SU-DHL-6 (cell line): ENCODE data around the gene SSC4D.

Experiments
- H2AFZ ChIP-seq: fragments of 200-600 bp; sonication (generic); 2 replicates; pipeline ENCODE4 v1.6.1; 2014; ENCODE audit warnings: low read depth, mild to moderate bottlenecking, moderate library complexity, mixed read lengths, antibody characterized with exemption, low read length; ENCODE audit not compliant: severe bottlenecking
- H3F3A ChIP-seq: fragments of 200-600 bp; shearing (Covaris generic); 2 replicates; pipeline ENCODE4 v1.6.0; 2016; ENCODE audit warnings: antibody characterized with exemption, mild to moderate bottlenecking; ENCODE audit not compliant: insufficient read depth
- H3K27ac ChIP-seq: fragments of 200-600 bp; sonication (generic); 2 replicates; pipeline ENCODE4 v1.5.1; 2016; ENCODE audit warnings: low read depth, mild to moderate bottlenecking, low read length, moderate library complexity, mixed read lengths
- H3K27me3 ChIP-seq: fragments of 200-600 bp; sonication (generic), shearing (Covaris generic); 2 replicates; pipeline ENCODE4 v1.6.0; 2014; ENCODE audit warnings: mild to moderate bottlenecking, low read length
- H3K36me3 ChIP-seq: fragments of 200-600 bp; sonication (generic); 2 replicates; pipeline ENCODE4 v1.6.1; 2014; ENCODE audit warnings: mild to moderate bottlenecking, low read length, mixed read lengths
- H3K4me2 ChIP-seq: fragments of 300-600, 200-600 bp; shearing (Covaris generic), sonication (generic); 2 replicates; pipeline ENCODE4 v1.6.0; 2014; ENCODE audit warnings: low read length, low read depth, mild to moderate bottlenecking; ENCODE audit not compliant: poor library complexity, severe bottlenecking
- H3K4me3 ChIP-seq: fragments of 200-600 bp; sonication (generic); 2 replicates; pipeline ENCODE4 v1.5.1; 2014; ENCODE audit warnings: antibody characterized with exemption, low read length, mild to moderate bottlenecking, mixed read lengths; ENCODE audit not compliant: insufficient read depth, poor library complexity, severe bottlenecking
- H3K79me2 ChIP-seq: fragments of 200-600 bp; sonication (generic); 2 replicates; pipeline ENCODE4 v1.6.1; 2014; ENCODE audit warnings: mild to moderate bottlenecking, low read length, moderate library complexity; ENCODE audit not compliant: insufficient read depth
- H3K9ac ChIP-seq: fragments of 200-600 bp; sonication (generic); 2 replicates; pipeline ENCODE4 v1.7.0; 2014; ENCODE audit warnings: mild to moderate bottlenecking, low read length
- H3K9me2 ChIP-seq: fragments of 200-600 bp; sonication (generic); replicated peaks from 2 replicates; pipeline ENCODE4 v1.6.1; 2014; ENCODE audit warnings: low read length; ENCODE audit not compliant: insufficient read depth
- H3K9me3 ChIP-seq: fragments of 200-600 bp; sonication (generic); 2 replicates; pipeline ENCODE4 v1.6.1; 2014; ENCODE audit warnings: low read length, mixed read lengths; ENCODE audit not compliant: insufficient read depth
- H4K20me1 ChIP-seq: fragments of 200-600 bp; sonication (generic); 2 replicates; pipeline ENCODE4 v1.6.1; 2014; ENCODE audit warnings: low read depth, mild to moderate bottlenecking, antibody characterized with exemption, low read length, moderate library complexity, mixed read lengths
- CTCF ChIP-seq: fragments of 200-600 bp; sonication (generic); IDR thresholded peaks from one replicate; pipeline ENCODE4 v1.5.1; 2017; ENCODE audit warnings: antibody characterized with exemption, mild to moderate bottlenecking, low read length, moderate library complexity; ENCODE audit not compliant: insufficient read depth, poor library complexity, severe bottlenecking
- EZH2phosphoT487 ChIP-seq: fragments of 200-600 bp; sonication (generic), shearing (Covaris generic); conservative IDR thresholded peaks from 2 replicates; pipeline ENCODE4 v1.6.1; 2018; ENCODE audit warnings: mild to moderate bottlenecking, antibody characterized with exemption, low read length, moderate library complexity, mixed read lengths

Gene SSC4D

GRCh38 chr7:76371396-76371795 lies 38.1 kb downstream of the SSC4D start:
- Histone ChIP-seq H3K27ac (no peak overlapping the region), H3K27me3 (no peaks in the 10 kb centered on the region)

GRCh38 chr7:76369018-76369417 lies 40.5 kb downstream of the SSC4D start:
- H3K4me2 ChIP-seq, result no peak overlapping the region
- H3K27ac ChIP-seq, result no peak overlapping the region
- H3K9me3 ChIP-seq, result no peaks in the 10 kb centered on the region
- H3K4me3 ChIP-seq, result no peak overlapping the region
- H3F3A ChIP-seq, result no peaks in the 10 kb centered on the region
- no peak for TF ChIP-seq CTCF
- no peak for TF ChIP-seq EZH2phosphoT487
- H4K20me1 ChIP-seq, result no peaks in the 10 kb centered on the region
- H2AFZ ChIP-seq, result no peak overlapping the region
- no peak overlapping the region for H3K9ac ChIP-seq
- H3K27me3 ChIP-seq, result no peaks in the 10 kb centered on the region
- no peaks in the 10 kb centered on the region for H3K36me3 ChIP-seq
- no peaks in the 10 kb centered on the region for H3K9me2 ChIP-seq
- H3K79me2 ChIP-seq, result no peaks in the 10 kb centered on the region

More at GRCh38 chr7:76371396-76371795, 38.1 kb downstream of the SSC4D start:
- no peaks in the 10 kb centered on the region for H3K9me2 ChIP-seq
- H3K4me3 ChIP-seq, result no peak overlapping the region
- H2AFZ ChIP-seq, result no peak overlapping the region
- no peak overlapping the region for H3K4me2 ChIP-seq
- TF ChIP-seq CTCF, result no peak
- no peak for TF ChIP-seq EZH2phosphoT487
- no peaks in the 10 kb centered on the region for H3K9me3 ChIP-seq
- H3F3A ChIP-seq, result no peaks in the 10 kb centered on the region
- no peaks in the 10 kb centered on the region for H3K36me3 ChIP-seq
- no peaks in the 10 kb centered on the region for H3K79me2 ChIP-seq
- H3K9ac ChIP-seq, result no peak overlapping the region
- H4K20me1 ChIP-seq, result no peaks in the 10 kb centered on the region

GRCh38 chr7:76368190-76368589 lies 41.3 kb downstream of the SSC4D start:
- Histone ChIP-seq H3K4me2 (no peak overlapping the region), H4K20me1 (no peaks in the 10 kb centered on the region), H3K9ac (no peak overlapping the region), H3K4me3 (no peak overlapping the region), H3K79me2 (no peaks in the 10 kb centered on the region), H3K9me2 (no peaks in the 10 kb centered on the region), H3K36me3 (no peaks in the 10 kb centered on the region), H2AFZ (no peak overlapping the region), H3K27me3 (no peaks in the 10 kb centered on the region), H3F3A (no peaks in the 10 kb centered on the region), H3K9me3 (no peaks in the 10 kb centered on the region), H3K27ac (no peak overlapping the region)
- TF ChIP-seq EZH2phosphoT487 (no peak), CTCF (no peak)
